ENCODE measurements around the gene BCAR3.

BCAR3 gene

DNA sequence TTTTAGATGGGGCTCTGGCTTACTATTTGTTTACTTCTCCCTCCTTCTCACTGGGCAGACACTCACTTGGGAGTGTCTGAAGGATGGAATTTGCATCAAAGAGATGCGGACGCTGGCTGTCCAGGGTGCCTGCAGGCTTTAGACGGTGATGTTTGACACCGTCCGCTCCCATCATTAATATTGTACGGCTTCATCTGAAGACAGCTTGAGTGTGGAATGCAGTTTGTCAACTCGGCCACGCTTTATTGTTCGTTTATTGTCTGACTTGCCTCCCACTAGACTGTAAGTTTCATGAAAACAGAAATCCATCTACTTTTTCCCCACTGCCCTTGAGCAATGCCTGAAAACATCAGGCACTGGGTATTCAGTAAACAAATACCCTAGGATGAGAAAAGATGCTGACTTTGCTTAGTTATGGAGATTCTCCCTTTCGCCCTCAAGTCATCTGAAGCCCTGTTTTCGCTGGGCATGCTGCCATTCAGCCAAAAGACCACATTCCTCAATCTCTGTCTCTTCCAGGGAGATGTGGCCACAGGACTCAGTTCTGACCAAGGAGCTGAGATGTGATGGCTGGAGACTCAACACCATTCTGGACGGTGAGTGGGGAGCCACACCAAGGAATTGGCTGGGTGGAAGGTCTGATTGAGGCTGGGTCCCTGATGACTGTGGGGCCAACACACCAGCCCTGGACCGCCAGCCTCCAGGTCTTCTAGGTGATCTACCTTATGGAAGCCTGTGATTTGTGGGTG, 87.6 kb downstream of the BCAR3 start:
- no peak for DNase-seq

DNA sequence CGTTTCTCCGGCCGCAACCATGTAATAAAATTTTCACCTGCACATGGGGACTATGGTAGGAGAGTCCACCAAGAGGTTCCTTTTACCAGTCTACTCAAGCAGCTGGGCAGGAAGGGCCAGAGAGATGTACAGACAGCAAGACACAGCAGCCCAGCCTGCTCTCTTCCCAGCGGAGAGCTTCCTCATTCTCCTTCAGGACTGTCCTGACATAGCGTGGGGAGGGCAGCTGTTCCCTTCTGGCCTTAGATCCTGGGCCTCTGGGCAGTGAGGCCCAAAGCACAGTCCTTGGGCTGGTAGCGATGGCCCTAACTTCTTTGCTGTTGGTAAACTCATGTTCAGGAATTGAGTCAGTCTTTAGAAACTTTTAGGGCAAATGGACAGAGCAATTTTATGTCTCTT, 89.1 kb downstream of the BCAR3 start:
- DNase-seq = no peak

DNA sequence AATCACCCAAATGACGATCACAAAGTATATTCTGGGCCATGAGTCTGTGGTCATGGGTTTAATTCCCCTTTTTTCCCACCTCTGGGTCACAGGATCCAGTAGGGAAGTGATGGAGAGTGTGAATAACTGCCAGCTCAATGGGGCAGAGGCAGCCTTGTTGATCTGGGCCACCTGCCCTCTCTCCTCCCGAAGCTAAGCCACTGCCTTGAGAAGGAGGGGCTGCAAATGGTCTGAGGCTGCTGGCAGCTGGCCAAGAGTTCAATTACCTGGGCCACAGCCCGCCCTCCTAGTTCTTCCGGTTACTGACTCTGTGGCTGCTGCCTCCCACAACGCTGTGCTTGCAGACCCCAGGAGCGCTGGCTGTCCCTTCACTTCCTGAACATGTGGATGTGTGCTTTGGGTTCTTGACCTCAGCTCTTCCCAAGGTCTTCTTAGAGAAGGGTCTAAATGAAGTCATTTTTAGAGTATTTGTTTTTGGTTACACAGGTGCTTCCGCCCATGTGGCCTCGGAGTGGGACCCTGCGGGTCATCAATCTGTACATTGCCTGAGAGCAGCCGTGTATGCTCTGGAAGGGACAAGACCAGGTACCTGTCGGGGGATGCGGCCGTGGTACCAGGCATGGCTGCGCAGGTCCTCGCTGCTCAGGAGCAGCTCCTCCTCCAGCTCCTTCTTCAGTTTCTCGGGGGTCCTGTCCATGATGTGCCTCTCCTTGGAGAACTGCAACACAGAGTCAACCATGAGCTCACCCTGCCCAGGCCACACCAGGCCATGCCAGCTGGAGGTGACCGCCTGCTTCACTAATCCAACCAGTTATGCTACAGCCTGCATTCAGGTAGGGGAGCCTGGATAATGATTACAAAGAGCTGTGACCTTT, 89.7 kb downstream of the BCAR3 start:
- DNase-seq = peak; percentile 42

DNA sequence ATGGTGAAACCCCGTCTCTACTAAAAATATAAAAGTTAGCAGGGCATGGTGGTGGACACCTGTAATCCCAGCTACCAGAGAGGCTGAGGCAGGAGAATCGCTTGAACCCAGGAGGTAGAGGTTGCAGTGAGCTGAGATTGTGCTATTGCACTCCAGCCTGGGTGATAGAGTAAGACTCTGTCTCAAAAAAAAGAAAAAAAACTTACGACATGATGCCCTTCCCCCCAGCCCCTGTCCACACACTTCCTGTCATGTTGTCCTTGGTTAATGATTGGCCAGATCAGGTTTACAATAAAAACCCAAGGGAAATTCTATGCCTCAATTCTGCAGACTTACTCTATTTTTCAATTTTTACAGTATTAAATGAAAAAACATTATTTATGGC, 90.4 kb downstream of the BCAR3 start:
- DNase-seq = peak; percentile 19

DNA sequence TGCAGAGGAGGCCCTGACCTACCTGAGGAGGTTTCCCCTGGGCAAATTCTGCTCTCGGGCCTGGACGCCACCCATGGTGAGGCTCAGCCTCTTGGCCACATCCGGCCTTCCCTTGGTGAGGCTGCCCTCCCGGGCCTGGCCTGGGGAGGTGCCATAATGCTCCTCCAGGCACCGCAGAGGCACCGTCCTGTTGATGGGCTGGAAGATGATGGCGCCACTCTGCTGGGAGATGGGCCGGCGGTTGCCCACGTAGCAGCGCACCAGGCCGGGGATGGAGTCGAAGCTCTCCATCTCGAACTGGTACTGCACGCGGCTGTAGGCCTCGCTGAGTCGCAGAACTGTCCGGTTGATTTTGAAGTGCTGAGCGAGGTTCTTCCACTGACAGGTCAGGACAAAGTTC, 92.7 kb downstream of the BCAR3 start:
- no peak for DNase-seq

DNA sequence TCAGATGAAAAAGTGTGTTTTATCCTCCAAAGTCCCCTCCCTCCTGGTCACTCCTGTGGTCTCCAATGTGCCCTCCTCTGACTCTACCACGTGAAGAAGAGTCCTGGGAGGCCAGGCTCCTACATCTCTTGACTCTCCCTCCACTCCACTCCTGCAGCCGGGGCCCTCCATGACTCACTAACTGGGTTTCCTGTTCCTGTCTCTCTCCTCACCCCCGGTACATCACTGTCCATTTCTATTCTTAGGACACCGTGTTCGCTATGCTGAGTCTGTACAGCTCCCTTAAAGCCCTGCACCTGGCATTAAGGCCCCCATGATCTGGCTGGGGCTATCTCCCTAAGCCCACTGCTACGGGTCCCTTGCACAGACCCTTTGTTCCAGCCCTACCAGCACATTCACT, 93.4 kb downstream of the BCAR3 start:
- DNase-seq = no peak

DNA sequence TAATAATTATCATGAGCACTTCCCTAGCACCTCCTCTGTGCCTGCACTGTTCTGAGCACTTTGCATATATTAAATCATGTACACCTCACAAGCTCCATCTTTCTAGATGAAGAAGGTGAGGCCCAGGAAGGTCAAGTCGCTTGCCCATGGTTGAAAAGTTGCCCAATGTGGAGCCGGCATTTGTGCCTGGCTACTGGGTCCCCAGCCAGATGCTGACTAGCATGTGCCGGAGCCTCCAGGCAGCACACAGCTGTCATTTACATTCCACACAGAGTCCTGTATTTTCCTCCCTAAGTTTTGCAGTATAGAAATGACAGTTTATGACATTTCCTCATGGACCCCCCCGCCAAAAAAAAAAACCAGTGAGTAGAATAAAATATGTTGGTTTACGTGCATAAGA, 94.3 kb downstream of the BCAR3 start:
- DNase-seq = no peak

DNA sequence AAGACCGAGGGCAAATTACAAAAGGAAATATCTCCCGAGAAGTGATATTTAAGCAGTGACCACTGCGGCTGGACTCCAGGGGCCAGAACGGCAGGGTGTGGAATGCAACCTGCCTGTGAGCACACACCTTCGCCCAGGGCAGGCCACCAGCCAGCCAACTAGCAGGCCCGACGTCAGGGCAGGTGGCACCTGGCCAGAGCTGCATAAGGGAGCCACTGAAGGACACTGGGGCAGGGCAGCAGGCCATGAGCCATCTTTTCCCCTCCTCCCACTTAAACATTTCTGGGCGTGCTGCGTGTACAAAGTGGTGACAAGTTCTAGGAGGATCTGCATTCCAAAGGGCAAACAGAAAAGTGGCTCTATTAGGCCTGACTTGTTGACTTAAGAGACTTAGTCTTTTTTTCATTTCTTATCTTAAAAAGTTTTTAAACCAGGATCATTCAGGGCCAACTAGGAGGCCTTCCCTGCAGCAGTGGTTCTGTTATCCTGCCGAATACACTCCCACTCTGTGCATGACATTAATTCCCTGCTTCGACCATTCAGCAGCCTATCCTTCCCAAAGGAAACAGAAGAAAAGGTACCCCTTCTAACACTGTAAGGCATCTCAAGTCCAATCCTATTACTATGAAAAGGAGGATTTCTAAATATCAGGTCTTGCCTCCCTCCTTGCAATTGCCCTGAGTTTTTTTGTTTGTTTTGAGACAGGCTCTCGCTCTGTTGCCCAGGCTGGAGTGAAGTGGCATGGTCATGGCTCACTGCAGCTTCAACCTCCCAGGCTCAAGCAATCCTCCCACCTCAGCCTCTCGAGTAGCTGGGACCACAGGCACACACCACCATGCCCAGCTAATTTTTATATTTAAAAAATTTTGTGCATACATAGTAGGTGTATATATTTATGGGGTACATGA, 96.3 kb downstream of the BCAR3 start:
- DNase-seq = no peak

DNA sequence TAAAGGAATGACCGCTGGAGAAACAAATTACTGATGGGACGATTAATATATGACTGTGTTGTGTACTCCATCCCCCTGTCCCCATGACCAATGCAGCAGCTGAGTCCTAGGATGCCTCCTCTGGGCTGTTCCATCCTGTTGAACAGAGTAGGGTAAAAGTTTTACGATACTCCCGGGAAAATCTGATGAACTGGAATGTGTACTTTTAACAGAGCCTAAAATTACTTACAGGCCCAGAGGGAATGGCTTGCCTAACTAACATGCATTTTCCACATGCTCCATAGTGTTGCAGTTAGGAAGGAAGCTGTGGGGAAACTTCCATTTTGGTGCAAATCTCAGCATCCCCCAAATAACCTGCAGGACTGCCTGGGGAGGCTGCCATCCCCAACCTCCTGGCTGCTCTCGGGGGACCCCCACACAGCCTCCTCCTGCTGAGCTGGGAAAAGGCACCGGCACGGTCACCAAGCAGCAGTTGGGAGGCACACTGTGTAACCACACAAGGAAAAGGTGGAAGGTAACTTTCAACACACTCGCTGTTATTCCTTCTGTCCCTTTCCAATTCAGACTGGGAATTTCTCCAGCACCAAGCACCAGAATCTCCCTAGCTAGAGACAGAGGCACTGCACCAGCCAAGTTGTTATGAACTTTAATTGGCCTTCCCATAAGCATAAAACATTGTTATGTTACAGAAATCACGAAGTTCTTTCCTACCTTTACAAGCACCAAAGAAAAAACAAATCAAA, 97.2 kb downstream of the BCAR3 start:
- DNase-seq = no peak

DNA sequence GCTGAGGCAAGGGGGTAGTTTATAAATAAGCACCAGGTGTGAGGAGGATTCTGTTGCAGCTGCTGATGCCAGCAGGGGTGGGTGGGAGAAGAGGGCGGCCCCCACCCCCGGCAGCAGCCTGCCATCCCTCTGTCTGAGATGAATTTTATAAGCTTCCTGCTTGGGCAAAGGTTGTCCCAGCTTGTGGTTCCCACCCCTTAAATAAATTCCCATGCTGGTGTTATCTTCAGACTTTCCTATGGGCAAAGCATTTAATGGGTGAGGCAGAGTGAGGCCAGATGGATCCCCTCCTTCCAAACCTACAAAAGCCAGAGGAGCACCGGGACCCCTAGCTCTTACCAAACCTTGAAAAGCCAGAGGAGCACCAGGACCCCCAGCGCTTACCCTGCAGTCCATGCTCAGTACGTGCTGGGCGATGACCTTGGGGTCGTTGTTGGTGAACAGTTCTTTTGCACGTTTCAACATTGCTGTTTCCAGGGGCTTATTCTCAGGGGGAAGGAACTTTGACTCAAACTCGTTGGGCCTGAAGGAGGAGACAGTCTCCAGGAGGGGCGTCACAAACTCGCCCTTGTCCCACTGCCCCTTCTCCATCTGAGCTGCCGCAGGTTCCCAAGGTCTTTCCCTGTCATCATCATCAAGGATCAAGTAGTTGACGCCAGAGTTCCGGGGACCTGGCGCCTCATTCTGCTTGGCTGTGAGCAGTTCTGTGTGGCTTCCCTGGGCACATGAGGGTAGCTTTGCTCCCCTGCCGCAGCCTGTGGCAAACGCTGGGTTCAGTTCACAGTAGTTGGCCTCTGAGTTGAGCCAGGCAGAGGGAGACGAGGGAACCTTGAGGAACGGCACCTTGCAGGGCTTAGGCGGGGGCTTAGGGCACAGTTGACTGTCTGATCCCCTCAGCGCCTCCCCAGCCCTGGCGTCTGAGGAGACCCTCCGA, 99.5 kb downstream of the BCAR3 start:
- DNase-seq = no peak

DNA sequence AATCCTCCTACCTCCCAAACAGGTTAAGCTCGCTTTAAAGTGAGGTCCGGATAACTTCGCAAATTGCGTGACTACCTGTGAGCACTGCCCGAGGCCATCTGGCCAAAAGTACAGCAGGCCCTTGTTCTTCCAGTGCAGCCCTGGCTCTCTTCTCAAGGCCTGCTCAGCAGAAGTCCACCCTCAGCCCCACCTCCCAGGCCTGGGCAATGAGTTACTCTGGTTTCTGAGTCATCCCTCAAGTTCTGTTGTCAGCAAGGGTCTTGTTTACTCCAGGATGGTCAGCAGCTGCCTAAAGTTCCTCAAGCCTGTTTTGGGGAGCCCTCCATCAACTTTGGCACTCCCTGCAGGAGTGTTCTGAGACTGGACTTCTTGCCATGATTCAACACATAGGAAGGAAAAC, 101.7 kb downstream of the BCAR3 start:
- DNase-seq = no peak

DNA sequence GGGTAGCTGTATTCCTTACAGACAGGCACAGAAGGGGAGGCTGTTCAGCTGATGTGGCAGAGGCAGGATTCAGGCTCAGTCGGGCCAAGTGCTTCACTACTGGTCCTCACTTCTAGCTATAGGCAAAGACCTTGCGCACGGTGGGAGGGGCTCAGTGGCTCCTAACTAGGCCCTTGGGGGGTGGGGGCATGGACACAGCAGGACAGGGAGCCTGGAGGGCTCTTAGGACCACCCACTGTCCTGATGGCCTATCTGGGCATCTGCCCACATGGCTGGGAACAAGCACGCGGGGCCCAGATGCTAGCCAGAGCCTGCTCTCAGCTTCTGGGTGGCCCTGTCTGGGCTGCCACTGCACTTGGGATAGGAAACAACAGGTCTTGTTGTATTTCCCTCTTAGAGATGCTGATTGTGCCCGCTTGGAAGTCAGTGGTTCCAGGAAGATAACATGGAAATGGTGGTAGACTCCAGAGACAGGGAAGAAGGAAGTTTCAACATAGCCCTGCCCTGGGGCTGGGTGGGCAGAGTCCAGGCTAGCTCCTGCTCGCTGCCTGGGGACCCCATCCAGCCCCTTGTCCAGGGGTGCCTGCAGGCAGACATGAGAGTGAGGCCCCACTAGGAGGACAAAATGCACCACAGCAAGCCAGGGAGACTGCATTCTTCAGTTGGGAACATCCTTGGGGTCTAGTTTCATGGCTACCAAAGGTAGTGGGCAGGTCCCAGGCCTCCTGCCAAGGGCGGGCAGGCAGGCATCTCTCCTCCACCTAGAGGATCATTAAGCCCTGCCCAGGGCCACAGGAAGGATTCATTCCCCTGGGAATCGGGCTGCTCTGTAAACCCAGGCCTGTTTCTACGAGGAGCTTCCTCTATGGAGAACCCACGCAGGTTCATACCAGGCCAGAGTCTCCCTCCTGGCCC, 102.5 kb downstream of the BCAR3 start:
- no peak for DNase-seq

DNA sequence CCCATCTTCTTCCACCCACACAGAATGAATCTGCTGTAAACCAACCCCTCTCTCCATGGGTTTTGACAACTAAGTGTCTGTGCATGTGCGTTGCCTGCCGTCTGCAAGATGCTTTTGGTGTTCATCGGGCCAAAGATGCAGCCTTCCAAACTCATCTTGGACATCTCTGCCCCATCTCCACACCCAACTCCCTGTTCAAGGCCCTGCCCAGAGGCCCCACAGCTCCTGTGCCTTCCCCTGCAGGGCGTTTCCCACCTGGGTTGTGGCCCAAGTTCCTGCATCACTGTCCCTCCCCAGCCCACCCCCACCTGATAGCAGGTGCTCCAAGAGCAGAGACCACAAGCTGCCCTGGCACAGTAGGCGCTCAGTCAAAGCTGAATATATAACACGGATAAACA, 103.2 kb downstream of the BCAR3 start:
- no peak for DNase-seq

DNA sequence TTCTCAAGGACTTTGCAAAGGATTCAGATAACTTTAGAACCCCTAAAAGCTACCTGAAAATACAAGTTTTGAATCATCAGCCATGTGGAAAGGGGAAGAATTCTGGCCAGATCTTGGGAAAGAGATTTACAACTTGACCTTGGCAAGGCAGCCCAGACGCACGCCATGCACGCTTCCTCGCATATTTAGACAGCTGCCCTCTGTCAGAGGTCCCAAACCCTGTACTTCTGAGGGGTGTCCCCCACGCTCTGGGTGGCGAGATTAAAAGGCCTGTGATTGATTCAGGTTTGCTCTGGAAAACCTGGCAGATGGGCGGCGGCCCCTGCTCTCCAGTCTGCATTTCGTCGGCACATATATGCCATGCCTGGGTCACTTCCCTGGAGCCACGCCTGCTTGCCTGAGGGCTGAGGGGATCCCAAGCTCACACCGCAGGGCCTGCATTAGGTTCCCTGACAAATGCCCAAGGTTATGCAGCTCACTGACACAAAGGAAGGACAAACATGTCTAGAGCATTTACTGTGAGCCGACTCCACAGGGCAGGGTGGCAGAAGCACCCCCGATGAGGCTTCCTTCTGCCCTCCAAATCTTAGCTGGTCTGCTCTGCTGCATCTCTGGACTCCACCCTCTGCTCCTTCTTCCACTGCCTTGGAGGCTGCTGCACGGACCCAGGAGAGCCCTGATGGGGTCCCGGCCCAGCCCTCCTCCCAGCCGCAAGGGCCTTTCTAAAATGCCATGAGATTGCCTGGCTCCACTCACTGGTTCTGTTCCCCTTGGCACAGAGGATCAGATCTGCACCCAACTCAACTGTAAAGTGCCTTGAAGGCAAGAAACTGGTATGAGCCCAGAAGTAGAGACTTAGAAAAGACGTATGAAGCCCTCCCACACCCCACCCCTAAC, 103.9 kb downstream of the BCAR3 start:
- DNase-seq = no peak

DNA sequence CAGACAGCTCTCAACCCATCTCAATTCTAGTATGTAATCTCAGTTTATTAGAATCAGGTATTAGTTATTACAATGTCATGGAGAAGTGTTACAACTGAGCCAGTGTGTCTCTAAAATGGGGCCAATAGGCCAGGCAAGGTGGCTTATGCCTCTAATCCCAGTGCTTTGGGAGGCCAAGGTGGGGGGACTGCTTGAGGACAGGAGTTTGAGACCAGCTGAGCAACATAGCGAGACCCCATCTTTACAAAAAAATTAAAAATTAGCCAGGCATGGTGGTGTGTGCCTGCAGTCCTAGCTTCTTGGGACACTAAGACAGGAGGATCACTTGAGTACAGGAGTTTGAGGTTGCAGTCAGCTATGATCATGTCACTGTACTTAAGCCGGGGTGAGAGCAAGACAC, 104.9 kb downstream of the BCAR3 start:
- DNase-seq = no peak

DNA sequence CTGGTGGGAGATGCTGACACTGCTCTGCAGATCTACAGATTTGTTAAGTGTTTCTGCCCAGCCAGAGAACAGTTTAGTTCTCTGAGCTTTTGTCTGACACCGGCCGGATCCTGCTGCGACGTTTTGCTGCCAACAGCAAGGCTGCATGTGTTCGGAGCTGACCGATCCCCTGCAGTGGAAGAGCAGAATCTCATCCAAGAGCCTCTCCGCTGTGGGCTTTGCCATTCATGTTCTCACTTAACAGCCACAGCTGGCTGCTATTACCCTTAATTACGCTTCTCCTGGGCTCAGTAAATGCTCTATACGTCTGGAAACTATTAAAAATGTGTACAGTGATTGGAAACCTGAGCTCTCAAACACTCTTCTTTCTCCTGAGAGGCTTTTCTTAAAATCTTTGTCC, 105.3 kb downstream of the BCAR3 start:
- no peak for DNase-seq

DNA sequence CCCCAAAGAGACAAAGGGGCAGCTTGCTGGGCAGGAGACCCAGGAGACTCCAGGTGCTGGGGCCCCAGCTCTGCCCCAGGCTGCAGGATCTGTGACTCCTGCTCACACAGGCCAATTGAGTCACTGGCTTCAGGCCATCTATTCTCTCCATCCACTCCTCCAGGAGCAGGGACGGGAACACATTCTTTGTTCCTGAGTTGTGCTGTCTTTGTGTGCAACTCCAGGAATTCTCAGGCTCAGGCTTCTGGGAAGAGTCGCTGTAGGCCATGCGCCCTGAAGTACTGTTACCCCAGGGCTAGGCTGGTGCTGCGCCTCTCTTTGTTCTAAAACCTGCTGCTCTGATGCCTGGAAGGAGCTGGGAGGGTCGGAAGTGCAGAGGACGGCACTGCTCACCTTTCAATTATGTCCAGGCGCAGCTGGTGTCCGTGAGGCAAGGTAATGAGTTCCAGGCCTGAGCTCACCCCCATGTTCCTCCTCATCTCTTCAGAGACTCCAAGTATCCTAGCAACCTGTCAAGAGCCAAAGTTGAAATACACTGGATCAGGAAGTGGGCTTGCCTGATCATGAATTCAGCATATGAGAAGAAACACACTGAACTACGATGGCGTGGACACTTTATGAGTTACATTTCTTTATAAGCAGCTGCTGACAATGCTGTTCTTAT, 105.9 kb downstream of the BCAR3 start:
- DNase-seq = no peak

DNA sequence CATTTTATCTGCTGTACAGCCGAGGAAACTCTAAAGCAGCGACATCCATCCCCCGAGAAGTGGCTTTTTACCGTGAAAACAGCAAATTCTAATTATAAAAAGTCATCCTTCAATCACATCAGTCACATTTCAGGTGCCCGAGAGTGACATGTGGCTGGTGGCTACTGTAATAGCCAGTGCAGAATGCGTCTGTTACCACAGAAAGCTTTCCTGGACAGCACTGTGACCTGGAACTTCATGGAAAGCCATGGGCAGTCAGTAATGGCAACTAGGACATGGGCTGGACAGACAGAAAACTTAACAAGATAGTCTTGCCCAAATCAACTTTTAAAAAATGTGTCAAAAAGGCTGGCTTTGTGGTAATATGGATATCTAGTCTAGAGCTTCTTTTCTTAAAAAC, 106.6 kb downstream of the BCAR3 start:
- DNase-seq = no peak

DNA sequence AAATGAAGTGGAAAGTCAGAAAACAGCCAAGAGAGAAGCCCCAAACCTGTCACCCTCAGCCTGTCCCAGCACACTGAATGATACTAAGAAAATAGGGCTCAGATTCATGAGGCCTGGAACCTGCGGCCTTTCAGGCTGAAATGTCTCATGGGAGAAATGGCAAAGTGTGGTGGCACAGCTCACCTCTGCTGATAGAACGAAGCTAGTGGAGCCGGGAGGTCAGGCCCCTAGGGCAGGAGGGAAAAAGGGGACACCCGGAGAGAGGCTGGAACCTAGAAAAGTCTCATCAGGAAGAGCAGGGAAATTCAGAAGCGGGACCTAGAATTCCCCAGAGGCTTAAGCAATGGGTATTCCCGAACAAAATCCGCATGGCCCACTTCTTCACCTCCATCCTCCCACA, 107.1 kb downstream of the BCAR3 start:
- no peak for DNase-seq

Data from hematopoietic multipotent progenitor cell treated with erythropoietin and hydrocortisone succinate and interleukin-3 and kit ligand, for 6 days (in vitro differentiated cells).